ENCODE results near the gene ABCC1. TPM values are rescaled to one million over a fixed set of nuclear protein-coding genes. Genes with fewer than 3 reads are reported as not detected.

ABCC1 gene
- polyA plus RNA-seq, 1 of the 3 experiments (the other 2 are of a cell fraction), result 23.7 TPM

DNA sequence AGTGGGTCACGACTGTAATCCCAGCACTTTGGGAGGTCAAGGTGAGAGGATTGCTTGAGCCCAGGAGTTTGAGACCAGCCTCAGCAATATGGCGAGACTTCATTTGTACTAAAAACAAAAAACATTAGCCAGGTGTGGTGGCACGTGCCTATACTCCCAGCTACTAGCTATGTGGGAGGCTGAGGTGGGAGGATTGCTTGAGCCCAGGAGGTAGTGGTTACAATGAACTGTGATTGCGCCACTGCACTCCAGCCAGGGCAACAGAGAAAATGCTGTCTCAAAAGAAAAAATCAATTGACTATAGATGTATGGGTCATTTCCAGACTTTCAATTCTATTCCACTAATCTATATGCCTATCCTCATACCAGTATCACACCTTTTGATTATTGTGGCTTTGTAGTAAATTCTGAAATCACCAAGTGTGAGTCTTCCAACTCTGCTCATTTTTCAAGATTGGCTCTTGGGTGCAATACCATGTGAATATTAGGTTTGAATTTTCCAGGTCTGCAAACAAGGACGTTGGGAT is 33.8 kb upstream of the ABCC1 start:
- Histone ChIP-seq H3K9ac (no peak overlapping the region), H3K27ac (ENCODE audit: low read depth in 2 of 2, low read length in 1 of 2) (no peak overlapping the region), H3K4me2 (no peak overlapping the region), H3K79me2 (ENCODE audit: insufficient read depth) (no peaks in the 10 kb centered on the region), H3F3A (replicated peaks; ENCODE audit: insufficient read depth) (peaks cover 8% of the 10 kb centered on the region), H3K36me3 (replicated peaks in 1 of 2; ENCODE audit: control insufficient read depth in 1 of 2, insufficient read depth in 2 of 2, low read length in 1 of 2) (no peaks in the 10 kb centered on the region), H3K27me3 (ENCODE audit: insufficient read depth) (no peaks in the 10 kb centered on the region), H4K20me1 (ENCODE audit: insufficient read depth) (no peaks in the 10 kb centered on the region), H3K9me3 (no peaks in the 10 kb centered on the region), H3K9me2 (no peaks in the 10 kb centered on the region), H3K4me1 (ENCODE audit: control insufficient read depth in 1 of 2, insufficient read depth in 2 of 2, low read depth in 1 of 2, low read length in 1 of 2) (peaks cover 0 to 9% of the 10 kb centered on the region in 2 experiments; a peak in 1 of 4 replicates), H2AFZ (ENCODE audit: low read depth) (no peak overlapping the region), H3K4me3 (ENCODE audit: low read depth in 2 of 2, low read length in 1 of 2) (no peak overlapping the region)
- CTCF ChIA-PET, result no interaction called here
- TF ChIP-seq TAF1 (IDR thresholded peaks at IDR 0.05; ENCODE audit: borderline replicate concordance, low read depth, low read length) (no peak), FOXJ3 (CRISPR knock-in tag; IDR thresholded peaks at IDR 0.05) (no peak), GATA2 (CRISPR knock-in tag; IDR thresholded peaks at IDR 0.05) (no peak), FOXM1 (IDR thresholded peaks at IDR 0.05; ENCODE audit: low read depth) (no peak), SMC3 (IDR thresholded peaks at IDR 0.05; ENCODE audit: low read depth, low read length) (no peak), NRF1 (IDR thresholded peaks at IDR 0.05; ENCODE audit: low read depth, low read length) (no peak), ELF1 (IDR thresholded peaks at IDR 0.05) (no peak), POLR2AphosphoS5 (IDR thresholded peaks at IDR 0.05; ENCODE audit: low read depth, low read length) (no peak), RFX5 (IDR thresholded peaks at IDR 0.05; ENCODE audit: low read length) (no peak), RXRA (IDR thresholded peaks at IDR 0.05; ENCODE audit: borderline replicate concordance, low read depth) (no peak), MEF2A (IDR thresholded peaks at IDR 0.05; ENCODE audit: borderline replicate concordance, low read depth) (no peak), GABPA (IDR thresholded peaks at IDR 0.05; ENCODE audit: low read depth) (no peak), JUND (IDR thresholded peaks at IDR 0.05) (no peak)
- TF ChIP-seq, protein P1, sequence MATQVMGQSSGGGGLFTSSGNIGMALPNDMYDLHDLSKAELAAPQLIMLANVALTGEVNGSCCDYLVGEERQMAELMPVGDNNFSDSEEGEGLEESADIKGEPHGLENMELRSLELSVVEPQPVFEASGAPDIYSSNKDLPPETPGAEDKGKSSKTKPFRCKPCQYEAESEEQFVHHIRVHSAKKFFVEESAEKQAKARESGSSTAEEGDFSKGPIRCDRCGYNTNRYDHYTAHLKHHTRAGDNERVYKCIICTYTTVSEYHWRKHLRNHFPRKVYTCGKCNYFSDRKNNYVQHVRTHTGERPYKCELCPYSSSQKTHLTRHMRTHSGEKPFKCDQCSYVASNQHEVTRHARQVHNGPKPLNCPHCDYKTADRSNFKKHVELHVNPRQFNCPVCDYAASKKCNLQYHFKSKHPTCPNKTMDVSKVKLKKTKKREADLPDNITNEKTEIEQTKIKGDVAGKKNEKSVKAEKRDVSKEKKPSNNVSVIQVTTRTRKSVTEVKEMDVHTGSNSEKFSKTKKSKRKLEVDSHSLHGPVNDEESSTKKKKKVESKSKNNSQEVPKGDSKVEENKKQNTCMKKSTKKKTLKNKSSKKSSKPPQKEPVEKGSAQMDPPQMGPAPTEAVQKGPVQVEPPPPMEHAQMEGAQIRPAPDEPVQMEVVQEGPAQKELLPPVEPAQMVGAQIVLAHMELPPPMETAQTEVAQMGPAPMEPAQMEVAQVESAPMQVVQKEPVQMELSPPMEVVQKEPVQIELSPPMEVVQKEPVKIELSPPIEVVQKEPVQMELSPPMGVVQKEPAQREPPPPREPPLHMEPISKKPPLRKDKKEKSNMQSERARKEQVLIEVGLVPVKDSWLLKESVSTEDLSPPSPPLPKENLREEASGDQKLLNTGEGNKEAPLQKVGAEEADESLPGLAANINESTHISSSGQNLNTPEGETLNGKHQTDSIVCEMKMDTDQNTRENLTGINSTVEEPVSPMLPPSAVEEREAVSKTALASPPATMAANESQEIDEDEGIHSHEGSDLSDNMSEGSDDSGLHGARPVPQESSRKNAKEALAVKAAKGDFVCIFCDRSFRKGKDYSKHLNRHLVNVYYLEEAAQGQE (IDR thresholded peaks at IDR 0.05; ENCODE audit: low read depth, low read length), result no peak
- TF ChIP-seq, protein P2, sequence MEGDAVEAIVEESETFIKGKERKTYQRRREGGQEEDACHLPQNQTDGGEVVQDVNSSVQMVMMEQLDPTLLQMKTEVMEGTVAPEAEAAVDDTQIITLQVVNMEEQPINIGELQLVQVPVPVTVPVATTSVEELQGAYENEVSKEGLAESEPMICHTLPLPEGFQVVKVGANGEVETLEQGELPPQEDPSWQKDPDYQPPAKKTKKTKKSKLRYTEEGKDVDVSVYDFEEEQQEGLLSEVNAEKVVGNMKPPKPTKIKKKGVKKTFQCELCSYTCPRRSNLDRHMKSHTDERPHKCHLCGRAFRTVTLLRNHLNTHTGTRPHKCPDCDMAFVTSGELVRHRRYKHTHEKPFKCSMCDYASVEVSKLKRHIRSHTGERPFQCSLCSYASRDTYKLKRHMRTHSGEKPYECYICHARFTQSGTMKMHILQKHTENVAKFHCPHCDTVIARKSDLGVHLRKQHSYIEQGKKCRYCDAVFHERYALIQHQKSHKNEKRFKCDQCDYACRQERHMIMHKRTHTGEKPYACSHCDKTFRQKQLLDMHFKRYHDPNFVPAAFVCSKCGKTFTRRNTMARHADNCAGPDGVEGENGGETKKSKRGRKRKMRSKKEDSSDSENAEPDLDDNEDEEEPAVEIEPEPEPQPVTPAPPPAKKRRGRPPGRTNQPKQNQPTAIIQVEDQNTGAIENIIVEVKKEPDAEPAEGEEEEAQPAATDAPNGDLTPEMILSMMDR (IDR thresholded peaks at IDR 0.05), result no peak
- TF ChIP-seq, protein P3, sequence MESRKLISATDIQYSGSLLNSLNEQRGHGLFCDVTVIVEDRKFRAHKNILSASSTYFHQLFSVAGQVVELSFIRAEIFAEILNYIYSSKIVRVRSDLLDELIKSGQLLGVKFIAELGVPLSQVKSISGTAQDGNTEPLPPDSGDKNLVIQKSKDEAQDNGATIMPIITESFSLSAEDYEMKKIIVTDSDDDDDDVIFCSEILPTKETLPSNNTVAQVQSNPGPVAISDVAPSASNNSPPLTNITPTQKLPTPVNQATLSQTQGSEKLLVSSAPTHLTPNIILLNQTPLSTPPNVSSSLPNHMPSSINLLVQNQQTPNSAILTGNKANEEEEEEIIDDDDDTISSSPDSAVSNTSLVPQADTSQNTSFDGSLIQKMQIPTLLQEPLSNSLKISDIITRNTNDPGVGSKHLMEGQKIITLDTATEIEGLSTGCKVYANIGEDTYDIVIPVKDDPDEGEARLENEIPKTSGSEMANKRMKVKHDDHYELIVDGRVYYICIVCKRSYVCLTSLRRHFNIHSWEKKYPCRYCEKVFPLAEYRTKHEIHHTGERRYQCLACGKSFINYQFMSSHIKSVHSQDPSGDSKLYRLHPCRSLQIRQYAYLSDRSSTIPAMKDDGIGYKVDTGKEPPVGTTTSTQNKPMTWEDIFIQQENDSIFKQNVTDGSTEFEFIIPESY (IDR thresholded peaks at IDR 0.05; ENCODE audit: borderline replicate concordance, low read depth), result no peak
- TF ChIP-seq, protein P4, sequence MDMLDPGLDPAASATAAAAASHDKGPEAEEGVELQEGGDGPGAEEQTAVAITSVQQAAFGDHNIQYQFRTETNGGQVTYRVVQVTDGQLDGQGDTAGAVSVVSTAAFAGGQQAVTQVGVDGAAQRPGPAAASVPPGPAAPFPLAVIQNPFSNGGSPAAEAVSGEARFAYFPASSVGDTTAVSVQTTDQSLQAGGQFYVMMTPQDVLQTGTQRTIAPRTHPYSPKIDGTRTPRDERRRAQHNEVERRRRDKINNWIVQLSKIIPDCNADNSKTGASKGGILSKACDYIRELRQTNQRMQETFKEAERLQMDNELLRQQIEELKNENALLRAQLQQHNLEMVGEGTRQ (IDR thresholded peaks at IDR 0.05; ENCODE audit: borderline replicate concordance, low read depth, low read length), result no peak
- TF ChIP-seq, protein P5, sequence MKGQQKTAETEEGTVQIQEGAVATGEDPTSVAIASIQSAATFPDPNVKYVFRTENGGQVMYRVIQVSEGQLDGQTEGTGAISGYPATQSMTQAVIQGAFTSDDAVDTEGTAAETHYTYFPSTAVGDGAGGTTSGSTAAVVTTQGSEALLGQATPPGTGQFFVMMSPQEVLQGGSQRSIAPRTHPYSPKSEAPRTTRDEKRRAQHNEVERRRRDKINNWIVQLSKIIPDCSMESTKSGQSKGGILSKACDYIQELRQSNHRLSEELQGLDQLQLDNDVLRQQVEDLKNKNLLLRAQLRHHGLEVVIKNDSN (IDR thresholded peaks at IDR 0.05; ENCODE audit: borderline replicate concordance, low read depth), result no peak
- TF ChIP-seq, protein P6, sequence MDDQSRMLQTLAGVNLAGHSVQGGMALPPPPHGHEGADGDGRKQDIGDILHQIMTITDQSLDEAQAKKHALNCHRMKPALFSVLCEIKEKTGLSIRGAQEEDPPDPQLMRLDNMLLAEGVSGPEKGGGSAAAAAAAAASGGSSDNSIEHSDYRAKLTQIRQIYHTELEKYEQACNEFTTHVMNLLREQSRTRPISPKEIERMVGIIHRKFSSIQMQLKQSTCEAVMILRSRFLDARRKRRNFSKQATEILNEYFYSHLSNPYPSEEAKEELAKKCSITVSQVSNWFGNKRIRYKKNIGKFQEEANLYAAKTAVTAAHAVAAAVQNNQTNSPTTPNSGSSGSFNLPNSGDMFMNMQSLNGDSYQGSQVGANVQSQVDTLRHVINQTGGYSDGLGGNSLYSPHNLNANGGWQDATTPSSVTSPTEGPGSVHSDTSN (IDR thresholded peaks at IDR 0.05), result no peak
- 59% methylated on average over 5 of the region's 5 CpGs for WGBS (ENCODE audit: low lambda C conversion rate)
- DNase-seq, result no peak
- POLR2A ChIA-PET, result no interaction called here

Data from SK-N-SH (cell line).